CD8-positive, alpha-beta memory T cell (primary cell): ENCODE measurements around the gene FRMD4A. TPM values are rescaled to one million over a fixed set of nuclear protein-coding genes. Genes with fewer than 3 reads are reported as not detected.
"Not testable (repeated sequence)": the region's sequence is repeated elsewhere in the genome, so short reads cannot be mapped to it uniquely, and the experiment has no call there.

Experiments
- CTCF ChIA-PET: fragments of 350-600 bp; sonication (Branson Sonifier 250); formaldehyde crosslinking; loops from one replicate; lab custom pipeline; 2021; ENCODE audit warnings: antibody characterized with exemption; lab: Charles Lee
- POLR2A ChIA-PET: fragments of 350-600 bp; sonication (Branson Sonifier 250); formaldehyde crosslinking; loops from one replicate; lab custom pipeline; 2021; ENCODE audit warnings: antibody characterized with exemption; lab: Charles Lee
- DNase-seq, 5 donors: peaks; one replicate each; pipeline versions ENCODE4 v3.0.0 to v3.0.0-alpha.2; 2020 to 2022; ENCODE audit warnings: mixed read lengths in 1 of 5
- H3K27ac ChIP-seq: one replicate; pipeline ENCODE4 v1.7.0; 2013; ENCODE audit warnings: low read depth, mild to moderate bottlenecking, low read length, moderate library complexity
- H3K27me3 ChIP-seq: 2 replicates; pipeline ENCODE4 v1.7.0; 2013; ENCODE audit warnings: low read length, mild to moderate bottlenecking; ENCODE audit not compliant: insufficient read depth, poor library complexity, severe bottlenecking
- H3K36me3 ChIP-seq: 2 replicates; pipeline ENCODE4 v1.7.0; 2013; ENCODE audit warnings: mild to moderate bottlenecking, low read length, moderate library complexity; ENCODE audit not compliant: insufficient read depth
- H3K4me1 ChIP-seq: 2 replicates; pipeline ENCODE4 v1.7.0; 2013; ENCODE audit warnings: mild to moderate bottlenecking, low read length, moderate library complexity; ENCODE audit not compliant: insufficient read depth
- H3K4me3 ChIP-seq: 2 replicates; pipeline ENCODE4 v1.7.0; 2013; ENCODE audit warnings: mild to moderate bottlenecking, low read length
- H3K9me3 ChIP-seq: 2 replicates; pipeline ENCODE4 v1.7.0; 2013; ENCODE audit warnings: mild to moderate bottlenecking, low read length
- H3K27ac Mint-ChIP-seq, 8 donors: one replicate each; pipeline ENCODE4 v1.8.0; 2020 to 2021; ENCODE audit warnings: mixed read lengths in 8 of 8, mild to moderate bottlenecking in 6 of 8, inconsistent platforms in 3 of 8, moderate library complexity in 3 of 8
- H3K27me3 Mint-ChIP-seq, 2 donors: one replicate each; pipeline ENCODE4 v1.8.0; 2020 to 2021; ENCODE audit warnings: mixed read lengths in 2 of 2, mild to moderate bottlenecking in 1 of 2, moderate library complexity in 1 of 2
- H3K36me3 Mint-ChIP-seq, 3 donors: one replicate each; pipeline ENCODE4 v1.8.0; 2020 to 2021; ENCODE audit warnings: mixed read lengths in 3 of 3, inconsistent platforms in 1 of 3, mild to moderate bottlenecking in 1 of 3
- H3K4me1 Mint-ChIP-seq, 3 donors: one replicate each; pipeline ENCODE4 v1.8.0; 2020 to 2021; ENCODE audit warnings: mixed read lengths in 3 of 3, inconsistent platforms in 1 of 3, mild to moderate bottlenecking in 1 of 3
- H3K4me3 Mint-ChIP-seq, 7 donors: one replicate each; pipeline ENCODE4 v1.8.0; 2020 to 2021; ENCODE audit warnings: mixed read lengths in 7 of 7, mild to moderate bottlenecking in 6 of 7, moderate library complexity in 4 of 7, inconsistent platforms in 2 of 7
- H3K9me3 Mint-ChIP-seq, 5 donors: one replicate each; pipeline ENCODE4 v1.8.0; 2020 to 2022; ENCODE audit warnings: mixed read lengths in 5 of 5, mild to moderate bottlenecking in 3 of 5, moderate library complexity in 2 of 5, inconsistent platforms in 1 of 5
- polyA plus RNA-seq: library from polyadenylated mRNA; unstranded; fragments of 300-500 nt; fragmentation: Illumina TruSeq; gene quantifications from one replicate; pipeline ENCODE4 v1.2.3, GENCODE V29; 2021
- total RNA-seq, 2 experiments: library from RNA; stranded (reverse); gene quantifications; one replicate each; pipeline ENCODE4 v1.2.3, GENCODE V29; 2021

FRMD4A gene
- total and polyA plus RNA-seq, 3 experiments from 2014 or later: 0.21 to 2.7 (median 2.1) TPM

GRCh38 chr10:13831711-13832141, 499.0 kb downstream of the FRMD4A start:
- peaks cover 0 to 1% (median 0%) of the 10 kb centered on the region in 3 donors for H3K36me3 Mint-ChIP-seq
- no peak for DNase-seq
- CTCF ChIA-PET: interaction anchor here (2.0 kb wide), 1 partner anchor 11 kb away, joined by 4 read pairs; no protein-coding TSS in a partner anchor
- Histone ChIP-seq H3K4me3 (no peak overlapping the region), H3K27ac (no peak overlapping the region), H3K9me3 (no peaks in the 10 kb centered on the region), H3K27me3 (no peaks in the 10 kb centered on the region), H3K4me1 (no peaks in the 10 kb centered on the region), H3K36me3 (no peaks in the 10 kb centered on the region)
- peaks cover 0 to 2% of the 10 kb centered on the region in 2 donors for H3K27me3 Mint-ChIP-seq
- H3K9me3 Mint-ChIP-seq: no peaks in the 10 kb centered on the region
- peak overlapping the region in 1 of 8 donors; percentile 44 for H3K27ac Mint-ChIP-seq
- POLR2A ChIA-PET: no interaction called here
- H3K4me3 Mint-ChIP-seq: no peak overlapping the region
- H3K4me1 Mint-ChIP-seq: peaks cover 0 to 8% (median 0%) of the 10 kb centered on the region in 3 donors

DNA sequence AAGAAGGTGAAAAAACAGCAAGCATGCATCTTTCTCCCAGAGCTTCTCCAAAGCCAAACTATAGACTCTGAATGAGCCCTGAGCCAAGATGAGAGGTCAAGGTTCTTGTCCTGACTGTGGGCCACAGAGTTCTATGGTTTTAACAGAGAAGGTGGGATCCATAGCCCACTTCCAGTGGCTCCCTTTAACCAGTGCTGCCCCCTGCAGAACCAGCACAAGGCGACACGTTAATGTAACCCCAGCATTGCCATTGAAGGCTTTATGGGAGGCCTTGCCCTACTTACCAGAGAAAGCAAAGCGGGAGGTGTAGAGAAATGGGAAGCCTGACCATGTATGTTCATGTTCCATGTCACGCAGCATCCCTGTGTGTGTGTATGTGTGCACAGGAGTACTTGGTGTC, 500.3 kb downstream of the FRMD4A start:
- Mint-ChIP-seq H3K4me1 (peaks cover 0 to 8% (median 0%) of the 10 kb centered on the region in 3 donors), H3K36me3 (peaks cover 0 to 1% (median 0%) of the 10 kb centered on the region in 3 donors), H3K27me3 (peaks cover 0 to 2% of the 10 kb centered on the region in 2 donors), H3K9me3 (no peaks in the 10 kb centered on the region), H3K4me3 (no peak overlapping the region), H3K27ac (no peak overlapping the region)
- no peak for DNase-seq
- Histone ChIP-seq H3K4me3 (no peak overlapping the region), H3K9me3 (no peaks in the 10 kb centered on the region), H3K36me3 (no peaks in the 10 kb centered on the region), H3K27me3 (no peaks in the 10 kb centered on the region), H3K4me1 (no peaks in the 10 kb centered on the region), H3K27ac (no peak overlapping the region)
- POLR2A ChIA-PET: no interaction called here
- CTCF ChIA-PET: interaction anchor here (2.0 kb wide), 1 partner anchor 10 kb away, joined by 4 read pairs; no protein-coding TSS in a partner anchor

- ChIA-PET CTCF (no interaction called here), POLR2A (no interaction called here)
- H3K36me3 Mint-ChIP-seq: peaks cover 0 to 1% (median 0%) of the 10 kb centered on the region in 3 donors
Observed at GRCh38 chr10:13829790-13830189, 500.9 kb downstream of the FRMD4A start.

DNA sequence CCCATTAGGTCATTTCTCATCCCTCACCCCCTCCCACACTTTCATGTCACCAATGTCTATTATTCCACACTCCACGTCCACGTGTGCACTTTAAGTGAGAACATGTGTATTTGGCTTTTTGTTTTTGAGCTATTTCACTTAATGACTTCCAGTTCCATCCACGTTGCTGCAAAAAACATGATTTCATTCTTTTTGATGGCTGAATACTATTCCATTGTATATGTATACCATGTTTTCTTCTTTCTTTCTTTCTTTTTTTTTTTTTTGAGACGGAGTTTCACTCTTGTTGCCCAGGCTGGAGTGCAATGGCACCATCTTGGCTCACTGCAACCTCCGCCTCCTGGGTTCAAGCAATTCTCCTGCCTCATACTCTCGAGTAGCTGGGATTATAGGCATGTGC, 502.4 kb downstream of the FRMD4A start:
- H3K27ac Mint-ChIP-seq, H3K4me1 Mint-ChIP-seq, H3K36me3 ChIP-seq, CTCF ChIA-PET, H3K9me3 ChIP-seq, H3K4me3 ChIP-seq, H3K27me3 ChIP-seq, H3K27me3 Mint-ChIP-seq, H3K27ac ChIP-seq, H3K9me3 Mint-ChIP-seq, H3K4me3 Mint-ChIP-seq, POLR2A ChIA-PET, H3K4me1 ChIP-seq, H3K36me3 Mint-ChIP-seq, DNase-seq: not testable (repeated sequence)

More at GRCh38 chr10:13829790-13830189, 500.9 kb downstream of the FRMD4A start:
- Mint-ChIP-seq H3K9me3 (no peaks in the 10 kb centered on the region), H3K4me1 (peaks cover 0 to 8% (median 0%) of the 10 kb centered on the region in 3 donors), H3K27me3 (peaks cover 0 to 2% of the 10 kb centered on the region in 2 donors), H3K4me3 (no peak overlapping the region), H3K27ac (peak overlapping the region in 1 of 8 donors; percentile 22)
- Histone ChIP-seq H3K27ac (no peak overlapping the region), H3K4me3 (no peak overlapping the region), H3K36me3 (no peaks in the 10 kb centered on the region), H3K9me3 (no peaks in the 10 kb centered on the region), H3K4me1 (no peaks in the 10 kb centered on the region), H3K27me3 (no peaks in the 10 kb centered on the region)
- no peak for DNase-seq

DNA sequence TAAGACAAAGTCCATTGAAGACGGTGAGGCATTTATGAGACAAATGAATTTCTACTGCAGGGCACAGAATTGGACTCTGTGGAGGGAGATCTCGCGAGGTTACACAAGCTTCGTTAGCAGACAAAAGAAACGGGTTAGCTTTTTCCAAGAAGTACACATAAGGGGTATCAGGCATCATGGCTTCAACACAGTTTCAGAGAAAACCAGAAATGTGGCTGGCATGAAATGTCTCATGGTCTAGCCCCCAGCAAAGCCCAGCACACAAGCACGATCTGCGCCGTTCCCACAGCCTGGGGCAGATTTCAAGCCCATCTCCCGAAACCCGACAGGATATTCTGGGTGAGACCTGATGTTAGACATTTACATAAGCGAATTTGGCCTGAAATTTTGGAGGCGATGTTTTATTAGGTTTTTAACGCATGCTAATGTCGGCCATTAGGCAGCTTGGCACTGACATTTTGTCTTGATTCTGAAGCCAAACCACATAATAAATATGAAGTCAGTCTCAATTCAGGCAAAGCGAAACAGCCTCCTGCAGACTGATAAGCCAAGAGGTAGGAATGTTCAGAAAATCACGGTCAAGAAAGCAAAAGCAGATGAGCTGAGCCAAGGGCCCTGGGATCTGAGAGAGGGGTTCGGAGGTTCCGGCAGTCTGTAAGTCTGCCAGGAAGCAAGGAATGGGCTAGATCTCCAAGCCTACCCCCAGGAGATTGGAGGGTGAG, 503.5 kb downstream of the FRMD4A start:
- Mint-ChIP-seq H3K27me3 (peaks cover 0 to 2% of the 10 kb centered on the region in 2 donors), H3K4me3 (no peak overlapping the region), H3K27ac (no peak overlapping the region), H3K4me1 (peaks cover 0 to 8% (median 0%) of the 10 kb centered on the region in 3 donors), H3K9me3 (no peaks in the 10 kb centered on the region), H3K36me3 (peaks cover 0 to 1% (median 0%) of the 10 kb centered on the region in 3 donors)
- Histone ChIP-seq H3K4me3 (no peak overlapping the region), H3K4me1 (no peaks in the 10 kb centered on the region), H3K27me3 (no peaks in the 10 kb centered on the region), H3K27ac (no peak overlapping the region), H3K36me3 (no peaks in the 10 kb centered on the region), H3K9me3 (no peaks in the 10 kb centered on the region)
- ChIA-PET CTCF (no interaction called here), POLR2A (interaction anchor here (0.6 kb wide), 1 partner anchor 16 kb away, joined by 5 read pairs; no protein-coding TSS in a partner anchor)
- no peak for DNase-seq

DNA sequence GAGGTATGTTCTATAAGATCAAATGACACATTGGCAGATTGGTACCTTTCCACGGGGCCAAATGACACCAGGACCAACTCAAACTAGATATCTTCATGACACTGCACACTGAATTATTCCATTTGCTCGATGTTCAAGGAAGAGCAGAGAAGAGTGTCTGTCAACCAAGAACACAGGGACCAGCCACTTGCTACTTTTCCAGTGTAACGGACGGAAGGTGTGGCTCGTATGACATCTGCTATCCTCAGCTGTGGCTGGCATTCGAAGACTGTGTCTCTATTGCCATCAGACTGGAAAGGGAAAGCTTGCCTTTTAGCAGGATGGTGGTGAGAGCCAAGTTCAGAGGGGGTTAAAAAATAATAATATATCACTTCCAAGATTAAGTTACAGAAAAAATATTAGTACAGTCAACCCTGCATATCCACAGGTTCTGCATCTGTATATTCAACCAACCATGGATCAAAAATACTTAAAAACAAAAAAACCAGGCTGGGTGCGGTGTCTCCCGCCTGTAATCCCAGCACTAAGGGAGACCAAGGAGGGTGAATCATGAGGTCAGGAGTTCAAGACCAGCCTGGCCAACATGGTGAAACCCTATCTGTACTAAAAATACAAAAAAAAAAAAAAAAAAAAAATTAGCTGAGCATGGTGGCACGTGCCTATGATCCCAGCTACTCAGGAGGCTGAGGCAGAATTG, 506.9 kb downstream of the FRMD4A start:
- ChIA-PET POLR2A (no interaction called here), CTCF (no interaction called here)
- Histone ChIP-seq H3K4me1 (no peaks in the 10 kb centered on the region), H3K36me3 (no peaks in the 10 kb centered on the region), H3K9me3 (no peaks in the 10 kb centered on the region), H3K4me3 (no peak overlapping the region), H3K27ac (no peak overlapping the region), H3K27me3 (no peaks in the 10 kb centered on the region)
- peak overlapping the region in 1 of 8 donors; percentile 15 for H3K27ac Mint-ChIP-seq
- no peaks in the 10 kb centered on the region for H3K9me3 Mint-ChIP-seq
- H3K27me3 Mint-ChIP-seq: peaks cover 10 to 15% of the 10 kb centered on the region in 2 donors
- H3K4me1 Mint-ChIP-seq: peaks cover 7 to 9% (median 7%) of the 10 kb centered on the region in 3 donors
- no peak for DNase-seq
- peaks cover 0 to 7% (median 2%) of the 10 kb centered on the region in 3 donors for H3K36me3 Mint-ChIP-seq
- no peak overlapping the region for H3K4me3 Mint-ChIP-seq

- peaks cover 7 to 9% (median 7%) of the 10 kb centered on the region in 3 donors for H3K4me1 Mint-ChIP-seq
- no peaks in the 10 kb centered on the region for H3K27me3 ChIP-seq
- H3K4me1 ChIP-seq: no peaks in the 10 kb centered on the region
- no peak overlapping the region for H3K27ac Mint-ChIP-seq
- CTCF ChIA-PET: no interaction called here
- no peak overlapping the region for H3K4me3 ChIP-seq
- H3K9me3 ChIP-seq: no peaks in the 10 kb centered on the region
- H3K27ac ChIP-seq: no peak overlapping the region
- H3K27me3 Mint-ChIP-seq: peaks cover 10 to 15% of the 10 kb centered on the region in 2 donors
- peaks cover 0 to 7% (median 2%) of the 10 kb centered on the region in 3 donors for H3K36me3 Mint-ChIP-seq
- H3K36me3 ChIP-seq: no peaks in the 10 kb centered on the region
- no peak for DNase-seq
- H3K4me3 Mint-ChIP-seq: no peak overlapping the region
- H3K9me3 Mint-ChIP-seq: peaks cover 0 to 3% (median 0%) of the 10 kb centered on the region in 5 donors
- POLR2A ChIA-PET: no interaction called here
Observed at GRCh38 chr10:13823096-13823708, 507.5 kb downstream of the FRMD4A start.
